CD4-positive, alpha-beta memory T cell (primary cell): ENCODE measurements around the gene SLC9A9. TPM values are rescaled to one million over a fixed set of nuclear protein-coding genes. Genes with fewer than 3 reads are reported as not detected.
A peak's percentile ranks its signal among the peaks of the same experiment; 100 is the strongest.

ENCODE experiments used
- CTCF ChIA-PET: fragments of 350-600 bp; sonication (Branson Sonifier 250); formaldehyde crosslinking; loops from one replicate; lab custom pipeline; 2021; ENCODE audit warnings: inconsistent platforms; ENCODE audit not compliant: partially characterized antibody; lab: Charles Lee
- POLR2A ChIA-PET: fragments of 350-600 bp; sonication (Branson Sonifier 250); formaldehyde crosslinking; loops from one replicate; lab custom pipeline; 2021; ENCODE audit not compliant: partially characterized antibody; lab: Charles Lee
- DNase-seq, 5 donors: peaks; one replicate each; pipeline versions ENCODE4 v3.0.0 to v3.0.0-alpha.2; 2020 to 2022; ENCODE audit warnings: mixed read lengths in 1 of 5
- H3K27ac ChIP-seq: one replicate; pipeline ENCODE4 v1.7.0; 2013; ENCODE audit warnings: low read depth, low read length
- H3K27me3 ChIP-seq: 2 replicates; pipeline ENCODE4 v1.7.0; 2013; ENCODE audit warnings: mild to moderate bottlenecking, low read length, moderate library complexity; ENCODE audit not compliant: insufficient read depth
- H3K36me3 ChIP-seq: 2 replicates; pipeline ENCODE4 v1.7.0; 2013; ENCODE audit warnings: mild to moderate bottlenecking, low read length, moderate library complexity; ENCODE audit not compliant: insufficient read depth
- H3K4me1 ChIP-seq: 2 replicates; pipeline ENCODE4 v1.7.0; 2013; ENCODE audit warnings: mild to moderate bottlenecking, low read length, moderate library complexity; ENCODE audit not compliant: insufficient read depth
- H3K4me3 ChIP-seq, 2 donors: one replicate each; pipeline ENCODE4 v1.7.0; 2013; ENCODE audit warnings: low read length in 2 of 2, mild to moderate bottlenecking in 1 of 2
- H3K9me3 ChIP-seq, 2 donors: one replicate each; pipeline ENCODE4 v1.7.0; 2013; ENCODE audit warnings: low read length in 2 of 2, control low read depth in 1 of 2; ENCODE audit not compliant: control insufficient read depth in 1 of 2
- H3K27ac Mint-ChIP-seq, 7 donors: one replicate each; pipeline ENCODE4 v1.8.0; 2020 to 2021; ENCODE audit warnings: mixed read lengths in 7 of 7, mild to moderate bottlenecking in 6 of 7, inconsistent platforms in 3 of 7, moderate library complexity in 3 of 7
- H3K27me3 Mint-ChIP-seq, 2 donors: one replicate each; pipeline ENCODE4 v1.8.0; 2020 to 2021; ENCODE audit warnings: mixed read lengths in 2 of 2
- H3K36me3 Mint-ChIP-seq, 2 donors: one replicate each; pipeline ENCODE4 v1.8.0; 2020 to 2021; ENCODE audit warnings: mixed read lengths in 2 of 2, inconsistent platforms in 1 of 2, mild to moderate bottlenecking in 1 of 2
- H3K4me1 Mint-ChIP-seq, 4 donors: one replicate each; pipeline ENCODE4 v1.8.0; 2020 to 2021; ENCODE audit warnings: mixed read lengths in 4 of 4, mild to moderate bottlenecking in 1 of 4
- H3K4me3 Mint-ChIP-seq, 8 donors: one replicate each; pipeline ENCODE4 v1.8.0; 2020 to 2021; ENCODE audit warnings: mixed read lengths in 8 of 8, mild to moderate bottlenecking in 7 of 8, moderate library complexity in 6 of 8, inconsistent platforms in 3 of 8
- H3K9me3 Mint-ChIP-seq, 8 donors: one replicate each; pipeline ENCODE4 v1.8.0; 2020 to 2021; ENCODE audit warnings: mixed read lengths in 8 of 8, mild to moderate bottlenecking in 5 of 8, inconsistent platforms in 3 of 8, moderate library complexity in 1 of 8
- intact Hi-C: fragments of 100-400 bp; cut with micrococcal nuclease; formaldehyde crosslinking; loops from one replicate; pipeline ENCODE4 v1.15.1; 2023
- polyA plus RNA-seq, 2 donors: library from polyadenylated mRNA; unstranded; fragments of 300-500 nt; fragmentation: Illumina TruSeq; gene quantifications; one replicate each; pipeline ENCODE4 v1.2.3, GENCODE V29; 2021
- total RNA-seq, 2 experiments: library from RNA; stranded (reverse); gene quantifications; one replicate each; pipeline ENCODE4 v1.2.3, GENCODE V29; 2021

Gene SLC9A9
- total and polyA plus RNA-seq, 4 experiments from 2014 or later, result 30.8 to 35.5 (median 34.4) TPM

DNA sequence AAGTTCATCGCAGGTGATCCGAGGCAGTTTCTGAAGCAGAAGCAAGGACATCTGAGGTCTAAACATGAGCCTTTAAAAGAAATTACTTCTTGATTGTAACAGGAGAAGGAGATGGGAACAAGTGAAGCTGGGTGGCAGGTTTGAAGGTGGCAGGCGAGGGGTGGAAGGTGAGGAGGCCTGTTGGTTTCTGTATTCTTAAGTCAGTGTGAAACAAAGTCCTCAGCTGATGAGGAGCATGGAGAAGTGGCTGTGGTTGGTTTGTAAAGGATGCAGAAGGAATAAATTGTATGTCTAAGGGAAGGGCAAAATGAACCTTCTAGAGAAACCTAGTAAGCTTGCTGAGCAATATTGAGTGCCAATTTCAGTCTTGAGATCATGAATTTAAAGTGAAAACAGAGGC is 429.9 kb downstream of the SLC9A9 start:
- H3K27ac Mint-ChIP-seq, result no peak overlapping the region
- no peak for DNase-seq
- POLR2A ChIA-PET, result no interaction called here
- peaks cover 7 to 33% of the 10 kb centered on the region in 2 donors for H3K36me3 Mint-ChIP-seq
- H3K4me3 Mint-ChIP-seq, result no peak overlapping the region
- no peaks in the 10 kb centered on the region for H3K9me3 ChIP-seq
- no peak overlapping the region for H3K27ac ChIP-seq
- H3K4me1 Mint-ChIP-seq, result peaks cover 0 to 2% (median under 1%) of the 10 kb centered on the region in 4 donors
- no peaks in the 10 kb centered on the region for H3K4me1 ChIP-seq
- H3K9me3 Mint-ChIP-seq, result peaks cover 0 to 5% (median 0%) of the 10 kb centered on the region in 8 donors
- H3K4me3 ChIP-seq, result no peak overlapping the region
- H3K27me3 Mint-ChIP-seq, result no peaks in the 10 kb centered on the region
- H3K27me3 ChIP-seq, result no peaks in the 10 kb centered on the region
- CTCF ChIA-PET, result no interaction called here
- H3K36me3 ChIP-seq, result no peaks in the 10 kb centered on the region
- intact Hi-C loops, result no loop called here

DNA sequence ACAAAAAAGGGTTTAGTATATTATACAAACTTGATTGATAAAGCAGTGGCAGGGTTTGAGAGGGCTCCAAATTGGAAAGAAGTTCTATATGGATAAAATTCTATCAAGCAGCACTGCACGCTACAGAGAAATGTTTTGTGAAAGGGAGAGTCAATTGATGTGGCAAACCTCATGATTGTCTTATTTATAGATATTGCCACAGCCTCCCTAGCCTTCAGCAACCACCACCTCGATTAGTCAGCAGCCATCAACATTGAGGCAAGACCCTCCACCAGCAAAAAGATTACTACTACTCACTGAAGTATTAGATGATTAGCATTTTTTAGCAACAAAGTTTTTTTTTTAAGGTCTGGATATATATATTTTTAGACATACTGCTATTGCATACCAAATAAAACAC is 432.0 kb downstream of the SLC9A9 start:
- Histone ChIP-seq H3K4me1 (no peaks in the 10 kb centered on the region), H3K27ac (no peak overlapping the region), H3K4me3 (no peak overlapping the region), H3K9me3 (no peaks in the 10 kb centered on the region), H3K27me3 (no peaks in the 10 kb centered on the region), H3K36me3 (no peaks in the 10 kb centered on the region)
- CTCF ChIA-PET, result no interaction called here
- Mint-ChIP-seq H3K27me3 (no peaks in the 10 kb centered on the region), H3K4me1 (peaks cover 0 to 2% (median 0%) of the 10 kb centered on the region in 4 donors), H3K27ac (no peak overlapping the region), H3K9me3 (peaks cover 0 to 3% (median 0%) of the 10 kb centered on the region in 8 donors), H3K36me3 (peaks cover 5 to 27% of the 10 kb centered on the region in 2 donors), H3K4me3 (no peak overlapping the region)
- intact Hi-C loops, result no loop called here
- POLR2A ChIA-PET, result no interaction called here
- DNase-seq, result no peak

DNA sequence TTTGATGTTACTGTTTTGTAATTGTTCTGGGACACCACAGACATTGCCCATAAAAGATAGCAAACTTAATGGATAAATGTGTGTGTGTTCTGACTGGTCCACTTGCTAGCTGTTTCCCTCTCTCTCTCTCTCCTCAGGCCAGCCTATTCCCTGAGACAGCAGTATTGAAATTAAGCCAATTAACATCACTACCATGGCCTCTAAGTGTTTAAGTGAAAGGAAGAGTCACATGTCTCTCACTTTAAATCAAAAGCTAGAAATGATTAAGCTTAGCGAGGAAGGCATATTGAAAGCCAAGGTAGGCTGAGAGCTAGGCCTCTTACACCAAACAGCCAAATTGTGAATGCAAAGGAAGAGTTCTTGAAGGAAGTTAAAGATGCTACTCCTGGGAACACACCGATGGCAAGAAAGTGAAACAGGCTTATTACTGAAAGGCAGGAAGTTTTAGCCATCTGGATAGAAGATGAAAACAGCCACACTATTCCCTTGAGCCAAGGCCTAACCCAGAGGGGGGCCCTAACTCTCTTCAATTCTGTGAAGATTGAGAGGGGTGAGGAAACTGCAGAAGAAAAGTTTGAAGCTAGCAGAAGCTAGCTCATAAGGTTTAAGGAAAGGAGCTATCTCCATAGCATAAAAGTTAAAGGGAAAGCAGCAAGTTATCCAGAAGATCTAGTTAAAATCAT is 433.6 kb downstream of the SLC9A9 start:
- Histone ChIP-seq H3K36me3 (no peaks in the 10 kb centered on the region), H3K4me1 (no peaks in the 10 kb centered on the region), H3K27ac (no peak overlapping the region), H3K27me3 (no peaks in the 10 kb centered on the region), H3K9me3 (no peaks in the 10 kb centered on the region), H3K4me3 (no peak overlapping the region)
- POLR2A ChIA-PET, result no interaction called here
- H3K36me3 Mint-ChIP-seq, result peaks cover 5 to 27% of the 10 kb centered on the region in 2 donors
- H3K27me3 Mint-ChIP-seq, result no peaks in the 10 kb centered on the region
- H3K9me3 Mint-ChIP-seq, result peaks cover 0 to 3% (median 0%) of the 10 kb centered on the region in 8 donors
- intact Hi-C loops, result no loop called here
- DNase-seq, result no peak
- CTCF ChIA-PET, result no interaction called here
- peak overlapping the region in 1 of 7 donors; percentile 1 for H3K27ac Mint-ChIP-seq
- peaks cover 0 to 2% (median 0%) of the 10 kb centered on the region in 4 donors for H3K4me1 Mint-ChIP-seq
- H3K4me3 Mint-ChIP-seq, result no peak overlapping the region

DNA sequence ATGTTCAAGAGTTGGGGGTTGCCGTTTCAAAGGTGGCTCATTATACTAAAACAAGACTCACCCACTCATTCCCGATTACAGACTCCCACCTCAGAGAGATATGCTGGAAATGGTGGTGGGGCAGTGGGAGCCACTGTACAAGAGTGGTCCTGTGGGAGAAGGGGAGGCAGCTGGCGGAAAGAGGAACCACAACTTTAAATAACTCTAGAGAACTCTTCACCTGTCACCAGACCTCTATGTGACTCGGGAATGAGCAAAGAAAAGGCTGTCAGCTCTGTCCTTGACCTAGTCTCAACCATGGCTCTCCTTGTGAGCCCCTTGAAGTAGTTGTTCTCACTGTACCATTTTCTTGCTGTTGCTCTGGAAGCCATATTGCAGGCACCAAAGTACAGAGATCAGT is 434.9 kb downstream of the SLC9A9 start:
- no peaks in the 10 kb centered on the region for H3K27me3 Mint-ChIP-seq
- H3K27ac ChIP-seq, result no peak overlapping the region
- H3K27ac Mint-ChIP-seq, result no peak overlapping the region
- H3K4me1 Mint-ChIP-seq, result peaks cover 0 to 2% (median 0%) of the 10 kb centered on the region in 4 donors
- H3K27me3 ChIP-seq, result no peaks in the 10 kb centered on the region
- no peaks in the 10 kb centered on the region for H3K4me1 ChIP-seq
- peaks cover 5 to 19% of the 10 kb centered on the region in 2 donors for H3K36me3 Mint-ChIP-seq
- ChIA-PET POLR2A (no interaction called here), CTCF (no interaction called here)
- no peaks in the 10 kb centered on the region for H3K36me3 ChIP-seq
- H3K9me3 ChIP-seq, result no peaks in the 10 kb centered on the region
- H3K9me3 Mint-ChIP-seq, result peaks cover 0 to 3% (median 0%) of the 10 kb centered on the region in 8 donors
- intact Hi-C loops, result no loop called here
- no peak overlapping the region for H3K4me3 ChIP-seq
- H3K4me3 Mint-ChIP-seq, result no peak overlapping the region
- DNase-seq, result no peak

DNA sequence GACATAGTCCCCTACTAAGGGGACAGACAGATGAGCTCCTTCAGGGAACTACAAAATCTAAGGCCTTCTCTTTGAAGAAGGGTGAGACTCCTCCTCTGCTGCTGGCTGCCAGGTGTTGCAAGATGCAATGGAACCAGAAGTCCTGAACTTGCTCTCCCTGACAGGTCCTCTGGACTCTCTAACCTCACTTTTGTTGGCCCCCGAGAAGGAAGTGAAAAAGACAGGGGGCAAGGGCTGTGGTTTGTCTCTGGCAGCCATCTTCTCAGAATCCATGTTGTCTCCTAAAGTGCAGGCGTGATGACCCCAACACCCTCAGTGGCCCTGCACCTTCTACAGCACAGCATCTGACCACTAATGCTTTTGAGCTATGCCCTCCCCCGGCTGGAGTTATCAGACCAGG is 436.2 kb downstream of the SLC9A9 start:
- intact Hi-C loops, result no loop called here
- POLR2A ChIA-PET, result no interaction called here
- peaks cover 5 to 15% of the 10 kb centered on the region in 2 donors for H3K36me3 Mint-ChIP-seq
- peaks cover 0 to 3% (median 0%) of the 10 kb centered on the region in 8 donors for H3K9me3 Mint-ChIP-seq
- H3K4me1 ChIP-seq, result no peaks in the 10 kb centered on the region
- no peak for DNase-seq
- no peaks in the 10 kb centered on the region for H3K27me3 ChIP-seq
- no peak overlapping the region for H3K4me3 ChIP-seq
- no peak overlapping the region for H3K27ac ChIP-seq
- H3K36me3 ChIP-seq, result no peaks in the 10 kb centered on the region
- CTCF ChIA-PET, result interaction anchor here (0.8 kb wide), 1 partner anchor 23 kb away, joined by 3 read pairs; no protein-coding TSS in a partner anchor
- no peak overlapping the region for H3K27ac Mint-ChIP-seq
- H3K27me3 Mint-ChIP-seq, result no peaks in the 10 kb centered on the region
- no peak overlapping the region for H3K4me3 Mint-ChIP-seq
- H3K9me3 ChIP-seq, result no peaks in the 10 kb centered on the region
- peaks cover 0 to 2% (median 0%) of the 10 kb centered on the region in 4 donors for H3K4me1 Mint-ChIP-seq

DNA sequence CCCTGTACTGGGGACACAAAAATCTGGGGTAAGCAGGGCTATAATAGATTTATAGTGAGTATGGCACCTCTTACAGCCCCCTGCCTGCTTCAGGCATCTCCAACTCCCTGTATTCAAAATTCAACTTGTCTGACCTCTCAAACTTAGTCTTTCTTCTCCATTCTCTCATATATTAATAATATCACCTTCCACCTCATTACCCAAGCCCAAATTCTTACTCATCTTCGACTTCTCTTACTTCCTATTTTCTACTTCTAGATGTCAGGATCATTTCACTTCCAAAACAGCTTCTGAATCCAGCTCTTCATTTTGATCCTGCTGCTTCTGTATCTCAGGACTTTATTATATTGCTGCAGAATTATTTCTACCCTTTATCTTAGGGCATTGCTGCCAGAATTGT is 438.0 kb downstream of the SLC9A9 start:
- no peaks in the 10 kb centered on the region for H3K4me1 ChIP-seq
- Mint-ChIP-seq H3K27ac (peak overlapping the region in 1 of 7 donors; percentile 7), H3K9me3 (no peaks in the 10 kb centered on the region), H3K36me3 (peaks cover 1 to 11% of the 10 kb centered on the region in 2 donors), H3K27me3 (no peaks in the 10 kb centered on the region), H3K4me1 (no peaks in the 10 kb centered on the region), H3K4me3 (no peak overlapping the region)
- H3K9me3 ChIP-seq, result no peaks in the 10 kb centered on the region
- H3K36me3 ChIP-seq, result no peaks in the 10 kb centered on the region
- no peak overlapping the region for H3K4me3 ChIP-seq
- CTCF ChIA-PET, result no interaction called here
- intact Hi-C loops, result no loop called here
- DNase-seq, result no peak
- POLR2A ChIA-PET, result no interaction called here
- H3K27ac ChIP-seq, result no peak overlapping the region
- H3K27me3 ChIP-seq, result no peaks in the 10 kb centered on the region

DNA sequence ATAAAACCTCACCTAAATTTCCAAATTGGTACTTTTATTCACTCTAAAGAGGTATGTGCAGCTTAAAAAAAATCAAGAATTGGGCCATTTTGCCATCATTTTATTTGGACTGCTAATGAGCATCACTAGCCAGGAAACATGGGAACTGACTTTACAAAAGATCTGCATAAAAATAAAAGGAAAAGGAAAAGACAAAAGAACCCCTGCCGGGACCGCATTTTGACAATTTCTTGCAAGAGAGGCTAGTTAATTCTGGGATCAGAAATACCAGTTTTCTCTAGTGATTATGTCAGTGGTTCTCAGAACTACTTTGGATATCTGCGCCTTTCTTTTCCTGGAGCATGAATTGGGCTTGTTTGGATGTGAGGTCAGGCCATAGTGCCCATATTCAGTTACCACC is 439.5 kb downstream of the SLC9A9 start:
- no peaks in the 10 kb centered on the region for H3K27me3 Mint-ChIP-seq
- CTCF ChIA-PET, result interaction anchor here (1.3 kb wide), 1 partner anchor 25 kb away, joined by 3 read pairs; no protein-coding TSS in a partner anchor
- no peaks in the 10 kb centered on the region for H3K4me1 Mint-ChIP-seq
- H3K36me3 Mint-ChIP-seq, result peaks cover 1 to 16% of the 10 kb centered on the region in 2 donors
- peaks cover 0 to 7% (median 0%) of the 10 kb centered on the region in 8 donors for H3K9me3 Mint-ChIP-seq
- H3K4me3 ChIP-seq, result no peak overlapping the region
- intact Hi-C loops, result no loop called here
- no peaks in the 10 kb centered on the region for H3K27me3 ChIP-seq
- no peaks in the 10 kb centered on the region for H3K36me3 ChIP-seq
- no peak for DNase-seq
- H3K4me1 ChIP-seq, result no peaks in the 10 kb centered on the region
- no peaks in the 10 kb centered on the region for H3K9me3 ChIP-seq
- H3K4me3 Mint-ChIP-seq, result no peak overlapping the region
- POLR2A ChIA-PET, result no interaction called here
- H3K27ac ChIP-seq, result no peak overlapping the region
- no peak overlapping the region for H3K27ac Mint-ChIP-seq
